Loucy (cell line): ENCODE data around the gene MT1A.

Experiments
- H2AFZ ChIP-seq: fragments of 200-600 bp; sonication (generic); 2 replicates; pipeline ENCODE4 v1.6.0; 2016; ENCODE audit warnings: antibody characterized with exemption, mild to moderate bottlenecking, low read length, moderate library complexity
- H3F3A ChIP-seq: fragments of 200-600 bp; 2 replicates; pipeline ENCODE4 v1.6.0; 2016; ENCODE audit warnings: antibody characterized with exemption, low read depth, mild to moderate bottlenecking
- H3K27me3 ChIP-seq: fragments of 200-600 bp; sonication (generic); 2 replicates; pipeline ENCODE4 v1.6.1; 2014; ENCODE audit warnings: low read length, mild to moderate bottlenecking; ENCODE audit not compliant: insufficient read depth, poor library complexity, severe bottlenecking
- H3K36me3 ChIP-seq: fragments of 200-600 bp; sonication (generic); 2 replicates; pipeline ENCODE4 v1.6.1; 2016; ENCODE audit warnings: low read length; ENCODE audit not compliant: insufficient read depth
- H3K4me1 ChIP-seq: fragments of 200-600 bp; sonication (generic); 2 replicates; pipeline ENCODE4 v1.5.1; 2014; ENCODE audit warnings: low read length, mild to moderate bottlenecking; ENCODE audit not compliant: insufficient read depth, poor library complexity, severe bottlenecking
- H3K4me2 ChIP-seq: fragments of 200-600 bp; sonication (generic); 2 replicates; pipeline ENCODE4 v1.6.0; 2014; ENCODE audit warnings: antibody characterized with exemption, low read length, low read depth, mild to moderate bottlenecking; ENCODE audit not compliant: poor library complexity, severe bottlenecking
- H3K4me3 ChIP-seq: fragments of 200-600 bp; sonication (generic); 2 replicates; pipeline ENCODE4 v1.5.1; 2014; ENCODE audit warnings: low read length, mild to moderate bottlenecking, mixed read lengths; ENCODE audit not compliant: poor library complexity, severe bottlenecking
- H3K79me2 ChIP-seq: fragments of 200-600 bp; sonication (generic); 2 replicates; pipeline ENCODE4 v1.6.1; 2014; ENCODE audit warnings: low read length; ENCODE audit not compliant: insufficient read depth
- H3K9ac ChIP-seq: fragments of 200-600 bp; sonication (generic); 2 replicates; pipeline ENCODE4 v1.6.0; 2014; ENCODE audit warnings: mild to moderate bottlenecking, low read depth, low read length, moderate library complexity; ENCODE audit not compliant: poor library complexity, severe bottlenecking
- H3K9me2 ChIP-seq: fragments of 200-600 bp; sonication (generic); replicated peaks from 2 replicates; pipeline ENCODE4 v1.6.1; 2016; ENCODE audit warnings: low read depth, low read length, mixed read lengths
- H3K9me3 ChIP-seq: fragments of 200-600 bp; sonication (generic); 2 replicates; pipeline ENCODE4 v1.6.1; 2014; ENCODE audit warnings: mild to moderate bottlenecking, antibody characterized with exemption, low read length, low read depth; ENCODE audit not compliant: insufficient read depth
- H4K20me1 ChIP-seq: fragments of 200-600 bp; sonication (generic); 2 replicates; pipeline ENCODE4 v1.6.0; 2014; ENCODE audit warnings: antibody characterized with exemption, low read length, mild to moderate bottlenecking; ENCODE audit not compliant: insufficient read depth, poor library complexity, severe bottlenecking
- EZH2phosphoT487 ChIP-seq: fragments of 200-600 bp; IDR thresholded peaks from 2 replicates; pipeline ENCODE4 v1.6.1; 2018; ENCODE audit warnings: antibody characterized with exemption, mild to moderate bottlenecking, moderate library complexity, borderline replicate concordance
- TF ChIP-seq, protein P1 (sequence below): fragments of 200-600 bp; sonication (generic); conservative IDR thresholded peaks from 2 replicates; pipeline ENCODE4 v1.5.1; 2014; ENCODE audit warnings: mild to moderate bottlenecking, antibody characterized with exemption, low read length

Gene MT1A

GRCh38 chr16:56677474-56677873 is 39.0 kb downstream of the MT1A start:
- H3K27me3 ChIP-seq: no peaks in the 10 kb centered on the region
- no peaks in the 10 kb centered on the region for H3K79me2 ChIP-seq
- no peak overlapping the region for H2AFZ ChIP-seq
- H3K9me3 ChIP-seq: no peaks in the 10 kb centered on the region
- no peak overlapping the region for H3K4me3 ChIP-seq
- H3K9ac ChIP-seq: no peak overlapping the region
- H3K36me3 ChIP-seq: no peaks in the 10 kb centered on the region
- H3F3A ChIP-seq: no peaks in the 10 kb centered on the region
- H3K4me2 ChIP-seq: no peak overlapping the region
- H4K20me1 ChIP-seq: no peaks in the 10 kb centered on the region
- no peaks in the 10 kb centered on the region for H3K9me2 ChIP-seq
- TF ChIP-seq EZH2phosphoT487: no peak
- TF ChIP-seq, protein P1, sequence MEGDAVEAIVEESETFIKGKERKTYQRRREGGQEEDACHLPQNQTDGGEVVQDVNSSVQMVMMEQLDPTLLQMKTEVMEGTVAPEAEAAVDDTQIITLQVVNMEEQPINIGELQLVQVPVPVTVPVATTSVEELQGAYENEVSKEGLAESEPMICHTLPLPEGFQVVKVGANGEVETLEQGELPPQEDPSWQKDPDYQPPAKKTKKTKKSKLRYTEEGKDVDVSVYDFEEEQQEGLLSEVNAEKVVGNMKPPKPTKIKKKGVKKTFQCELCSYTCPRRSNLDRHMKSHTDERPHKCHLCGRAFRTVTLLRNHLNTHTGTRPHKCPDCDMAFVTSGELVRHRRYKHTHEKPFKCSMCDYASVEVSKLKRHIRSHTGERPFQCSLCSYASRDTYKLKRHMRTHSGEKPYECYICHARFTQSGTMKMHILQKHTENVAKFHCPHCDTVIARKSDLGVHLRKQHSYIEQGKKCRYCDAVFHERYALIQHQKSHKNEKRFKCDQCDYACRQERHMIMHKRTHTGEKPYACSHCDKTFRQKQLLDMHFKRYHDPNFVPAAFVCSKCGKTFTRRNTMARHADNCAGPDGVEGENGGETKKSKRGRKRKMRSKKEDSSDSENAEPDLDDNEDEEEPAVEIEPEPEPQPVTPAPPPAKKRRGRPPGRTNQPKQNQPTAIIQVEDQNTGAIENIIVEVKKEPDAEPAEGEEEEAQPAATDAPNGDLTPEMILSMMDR: no peak
- peaks cover 2% of the 10 kb centered on the region for H3K4me1 ChIP-seq

- Histone ChIP-seq H3K36me3 (no peaks in the 10 kb centered on the region), H3K4me1 (peaks cover 10% of the 10 kb centered on the region), H2AFZ (no peak overlapping the region), H3K9me2 (no peaks in the 10 kb centered on the region), H3F3A (no peaks in the 10 kb centered on the region), H3K4me2 (no peak overlapping the region), H4K20me1 (no peaks in the 10 kb centered on the region), H3K4me3 (no peak overlapping the region), H3K9ac (no peak overlapping the region), H3K9me3 (no peaks in the 10 kb centered on the region), H3K27me3 (no peaks in the 10 kb centered on the region), H3K79me2 (peaks cover 5% of the 10 kb centered on the region; the same call in 1 of the 2 replicates)
- no peak for TF ChIP-seq EZH2phosphoT487
- TF ChIP-seq, protein P1: no peak
These were observed 40.7 kb downstream of the MT1A start for GRCh38 chr16:56679078-56679730.

- TF ChIP-seq EZH2phosphoT487: no peak
- TF ChIP-seq, protein P1: no peak
- no peaks in the 10 kb centered on the region for H3F3A ChIP-seq
- H2AFZ ChIP-seq: no peak overlapping the region
- no peaks in the 10 kb centered on the region for H4K20me1 ChIP-seq
- peaks cover 5% of the 10 kb centered on the region; the same call in 1 of the 2 replicates for H3K79me2 ChIP-seq
- H3K4me2 ChIP-seq: no peak overlapping the region
- no peak overlapping the region for H3K4me3 ChIP-seq
- no peaks in the 10 kb centered on the region for H3K9me3 ChIP-seq
- no peaks in the 10 kb centered on the region for H3K27me3 ChIP-seq
- H3K36me3 ChIP-seq: no peaks in the 10 kb centered on the region
- H3K9ac ChIP-seq: no peak overlapping the region
- no peaks in the 10 kb centered on the region for H3K9me2 ChIP-seq
- peaks cover 10% of the 10 kb centered on the region for H3K4me1 ChIP-seq
These were observed 41.4 kb downstream of the MT1A start for GRCh38 chr16:56679818-56680217.
